Epithelial cell of proximal tubule (primary cell): Measurements from ENCODE around the gene PAPPA2. TPM values are rescaled to one million over a fixed set of nuclear protein-coding genes. Genes with fewer than 3 reads are reported as not detected.
"Not testable (repeated sequence)": the region's sequence is repeated elsewhere in the genome, so short reads cannot be mapped to it uniquely, and the experiment has no call there.

Experiments used
- DNase-seq: peaks from one replicate; pipeline ENCODE4 v3.0.0-alpha.2; 2011; ENCODE audit warnings: low read depth
- H3K4me3 ChIP-seq: 2 replicates; pipeline ENCODE4 v1.5.1; 2011; ENCODE audit warnings: low read depth, mild to moderate bottlenecking, low read length
- CTCF ChIP-seq: conservative IDR thresholded peaks from 2 replicates; pipeline ENCODE4 v1.5.1; 2012; ENCODE audit warnings: low read depth, mild to moderate bottlenecking, low read length
- total RNA-seq: library from RNA; depleted of rRNA; stranded (reverse); fragments of >200 nt; gene quantifications from 2 replicates; pipeline ENCODE4 v1.2.3, GENCODE V29; 2015

PAPPA2 gene, protein sequence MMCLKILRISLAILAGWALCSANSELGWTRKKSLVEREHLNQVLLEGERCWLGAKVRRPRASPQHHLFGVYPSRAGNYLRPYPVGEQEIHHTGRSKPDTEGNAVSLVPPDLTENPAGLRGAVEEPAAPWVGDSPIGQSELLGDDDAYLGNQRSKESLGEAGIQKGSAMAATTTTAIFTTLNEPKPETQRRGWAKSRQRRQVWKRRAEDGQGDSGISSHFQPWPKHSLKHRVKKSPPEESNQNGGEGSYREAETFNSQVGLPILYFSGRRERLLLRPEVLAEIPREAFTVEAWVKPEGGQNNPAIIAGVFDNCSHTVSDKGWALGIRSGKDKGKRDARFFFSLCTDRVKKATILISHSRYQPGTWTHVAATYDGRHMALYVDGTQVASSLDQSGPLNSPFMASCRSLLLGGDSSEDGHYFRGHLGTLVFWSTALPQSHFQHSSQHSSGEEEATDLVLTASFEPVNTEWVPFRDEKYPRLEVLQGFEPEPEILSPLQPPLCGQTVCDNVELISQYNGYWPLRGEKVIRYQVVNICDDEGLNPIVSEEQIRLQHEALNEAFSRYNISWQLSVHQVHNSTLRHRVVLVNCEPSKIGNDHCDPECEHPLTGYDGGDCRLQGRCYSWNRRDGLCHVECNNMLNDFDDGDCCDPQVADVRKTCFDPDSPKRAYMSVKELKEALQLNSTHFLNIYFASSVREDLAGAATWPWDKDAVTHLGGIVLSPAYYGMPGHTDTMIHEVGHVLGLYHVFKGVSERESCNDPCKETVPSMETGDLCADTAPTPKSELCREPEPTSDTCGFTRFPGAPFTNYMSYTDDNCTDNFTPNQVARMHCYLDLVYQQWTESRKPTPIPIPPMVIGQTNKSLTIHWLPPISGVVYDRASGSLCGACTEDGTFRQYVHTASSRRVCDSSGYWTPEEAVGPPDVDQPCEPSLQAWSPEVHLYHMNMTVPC (N-terminal part only)
- total RNA-seq, result 0.14 and 0.98 TPM in 2 replicates

DNA sequence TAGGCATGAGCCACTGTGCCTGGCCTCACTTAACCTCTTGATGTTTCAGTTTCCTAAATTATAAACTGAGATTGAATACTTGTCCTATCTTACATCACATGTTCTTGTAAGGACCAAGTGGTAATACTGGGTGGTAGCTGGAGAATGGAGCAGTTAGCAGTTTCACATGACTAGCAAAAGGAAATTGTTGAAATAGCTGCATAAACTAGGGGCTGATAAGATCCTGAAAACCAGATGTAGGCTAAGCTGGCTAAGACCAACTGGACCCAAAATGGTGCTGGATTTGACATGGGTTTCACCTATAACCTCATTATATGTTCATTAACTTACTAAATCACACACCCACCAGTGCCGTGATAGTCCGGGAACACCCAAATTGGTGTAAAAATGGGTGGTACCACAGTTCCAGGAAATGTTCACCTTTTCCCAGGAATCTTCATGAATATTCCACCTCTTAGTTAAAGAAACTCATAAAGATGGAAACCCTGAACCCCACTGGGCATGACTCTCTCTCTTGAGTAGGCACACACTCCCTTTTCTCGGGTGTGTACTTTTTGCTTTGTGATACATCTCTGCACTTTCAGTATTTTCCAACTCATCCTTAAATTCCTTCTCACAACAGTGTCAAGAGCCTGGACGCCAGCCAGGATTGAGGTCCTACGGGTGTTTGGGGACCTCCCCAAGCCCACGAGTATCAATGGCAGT, at the start of gene PAPPA2:
TSS of gene PAPPA2 (plus strand) at position 502 of the 705 bp plus-strand sequence. CDS start 93,148 bp downstream, outside the sequence.
- TF ChIP-seq CTCF, result no peak
- no peak within 1 kb of the TSS for H3K4me3 ChIP-seq
- peak; percentile 40 for DNase-seq

DNA sequence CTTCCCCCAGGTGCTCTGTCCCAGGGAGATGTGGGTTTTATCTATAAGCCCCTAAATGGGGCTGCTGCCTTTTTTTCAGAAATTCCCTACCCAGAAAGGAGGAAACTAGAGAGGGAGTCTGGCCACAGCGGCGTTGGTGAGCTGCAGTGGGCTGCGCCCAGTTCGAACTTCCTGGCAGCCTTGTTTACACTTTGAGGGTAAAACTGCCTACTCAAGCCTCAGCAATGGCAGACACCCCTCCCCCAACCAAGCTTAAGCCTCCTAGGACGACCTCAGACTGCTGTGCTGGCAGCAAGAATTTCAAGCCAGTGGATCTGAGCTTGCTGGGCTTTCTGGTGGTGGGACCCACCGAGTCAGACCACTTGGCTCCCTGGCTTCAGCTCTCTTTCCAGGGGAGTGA, 46.2 kb upstream of the PAPPA2 start:
- DNase-seq, result no peak
- no peak for TF ChIP-seq CTCF
- no peak overlapping the region for H3K4me3 ChIP-seq

- not testable (repeated sequence) for DNase-seq, H3K4me3 ChIP-seq
These were observed 43.4 kb upstream of the PAPPA2 start for GRCh38 chr1:176419608-176420007.

GRCh38 chr1:176434234-176434633, 28.7 kb upstream of the PAPPA2 start:
- DNase-seq, result no peak
- no peak overlapping the region for H3K4me3 ChIP-seq
- no peak for TF ChIP-seq CTCF

DNA sequence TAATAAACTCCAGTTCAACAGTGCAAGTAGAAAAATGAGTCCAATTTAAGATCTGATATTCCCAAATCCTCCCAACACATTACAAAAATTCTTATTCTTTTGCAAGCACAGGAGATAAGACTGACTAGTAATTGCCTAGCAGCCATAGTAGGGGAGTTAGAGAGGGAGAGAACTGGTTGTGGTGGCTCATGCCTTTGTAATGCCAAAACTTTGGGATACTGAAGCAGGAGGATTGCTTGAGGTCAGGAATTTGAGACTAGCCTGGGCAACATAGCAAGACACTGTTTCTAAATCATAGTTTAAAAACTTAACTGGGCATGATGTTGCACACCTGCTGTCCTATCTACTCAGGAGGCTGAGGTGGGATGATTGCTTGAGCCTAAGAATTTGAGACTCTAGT, 26.7 kb upstream of the PAPPA2 start:
- no peak for DNase-seq
- TF ChIP-seq CTCF, result no peak
- no peak overlapping the region for H3K4me3 ChIP-seq

- no peak for DNase-seq
- no peak for TF ChIP-seq CTCF
- no peak overlapping the region for H3K4me3 ChIP-seq
These were observed 22.8 kb upstream of the PAPPA2 start for GRCh38 chr1:176440176-176440575.

GRCh38 chr1:176444286-176444685, 18.7 kb upstream of the PAPPA2 start:
- H3K4me3 ChIP-seq, result no peak overlapping the region
- DNase-seq, result no peak
- peak; percentile 66 for TF ChIP-seq CTCF
